Neural cell (in vitro differentiated cells): ENCODE data around the gene GATB.

ENCODE experiments used
- CTCF ChIP-seq: fragments of 450-650 bp; IDR thresholded peaks from 2 replicates; pipeline ENCODE4 v1.5.1; 2014; ENCODE audit warnings: antibody characterized with exemption, mild to moderate bottlenecking, moderate library complexity; ENCODE audit not compliant: poor library complexity, severe bottlenecking
- EP300 ChIP-seq: fragments of 450-650 bp; conservative IDR thresholded peaks from 2 replicates; pipeline ENCODE4 v1.6.1; 2014; ENCODE audit warnings: antibody characterized with exemption, mild to moderate bottlenecking, moderate library complexity; ENCODE audit not compliant: poor library complexity, severe bottlenecking
- EZH2 ChIP-seq: fragments of 200-600, 300-800 bp; shearing (Covaris generic), sonication (generic); IDR thresholded peaks from 2 replicates; pipeline ENCODE4 v1.6.1; 2014; ENCODE audit warnings: antibody characterized with exemption, low read length, borderline replicate concordance, mild to moderate bottlenecking; ENCODE audit not compliant: insufficient read depth, poor library complexity, severe bottlenecking
- MXI1 ChIP-seq: fragments of 450-650 bp; conservative IDR thresholded peaks from 2 replicates; pipeline ENCODE4 v1.6.1; 2014; ENCODE audit warnings: antibody characterized with exemption, mild to moderate bottlenecking; ENCODE audit not compliant: poor library complexity, severe bottlenecking
- POLR2AphosphoS5 ChIP-seq: IDR thresholded peaks from 2 replicates; pipeline ENCODE4 v1.6.1; 2012
- RAD21 ChIP-seq: fragments of 450-650 bp; conservative IDR thresholded peaks from 2 replicates; pipeline ENCODE4 v1.6.1; 2014; ENCODE audit warnings: antibody characterized with exemption, mild to moderate bottlenecking, moderate library complexity
- REST ChIP-seq: IDR thresholded peaks from 2 replicates; pipeline ENCODE4 v1.6.1; 2012; ENCODE audit warnings: borderline replicate concordance
- TAF1 ChIP-seq: IDR thresholded peaks from 2 replicates; pipeline ENCODE4 v1.6.1; 2012; ENCODE audit warnings: low read depth

- no peak for TF ChIP-seq CTCF
- no peak for TF ChIP-seq MXI1
- TF ChIP-seq EZH2, result no peak
- no peak for TF ChIP-seq RAD21
- no peak for TF ChIP-seq EP300
- no peak for TF ChIP-seq REST
- TF ChIP-seq POLR2AphosphoS5, result no peak
- TF ChIP-seq TAF1, result no peak
These were observed 122.4 kb downstream of the GATB start for GRCh38 chr4:151638295-151638858.
